Esophagus mucosa (tissue), 1 donor: ENCODE measurements around the gene MRPL12. TPM values are rescaled to one million over a fixed set of nuclear protein-coding genes. Genes with fewer than 3 reads are reported as not detected.
A peak's percentile ranks its signal among the peaks of the same experiment; 100 is the strongest.
"Not testable (repeated sequence)": the region's sequence is repeated elsewhere in the genome, so short reads cannot be mapped to it uniquely, and the experiment has no call there.

ENCODE experiments used
- ATAC-seq: fragments of 200-7000 bp; cut with Tn5 transposase; one replicate; pipeline ENCODE4 v1.9.1; 2020
- total RNA-seq: library from RNA; stranded (reverse); gene quantifications from one replicate; pipeline ENCODE4 v1.2.4, GENCODE V29; 2023
- donor health status: DM: yes; HTN: yes; CAD: no.

MRPL12 gene
- total RNA-seq: 89.5 TPM

DNA sequence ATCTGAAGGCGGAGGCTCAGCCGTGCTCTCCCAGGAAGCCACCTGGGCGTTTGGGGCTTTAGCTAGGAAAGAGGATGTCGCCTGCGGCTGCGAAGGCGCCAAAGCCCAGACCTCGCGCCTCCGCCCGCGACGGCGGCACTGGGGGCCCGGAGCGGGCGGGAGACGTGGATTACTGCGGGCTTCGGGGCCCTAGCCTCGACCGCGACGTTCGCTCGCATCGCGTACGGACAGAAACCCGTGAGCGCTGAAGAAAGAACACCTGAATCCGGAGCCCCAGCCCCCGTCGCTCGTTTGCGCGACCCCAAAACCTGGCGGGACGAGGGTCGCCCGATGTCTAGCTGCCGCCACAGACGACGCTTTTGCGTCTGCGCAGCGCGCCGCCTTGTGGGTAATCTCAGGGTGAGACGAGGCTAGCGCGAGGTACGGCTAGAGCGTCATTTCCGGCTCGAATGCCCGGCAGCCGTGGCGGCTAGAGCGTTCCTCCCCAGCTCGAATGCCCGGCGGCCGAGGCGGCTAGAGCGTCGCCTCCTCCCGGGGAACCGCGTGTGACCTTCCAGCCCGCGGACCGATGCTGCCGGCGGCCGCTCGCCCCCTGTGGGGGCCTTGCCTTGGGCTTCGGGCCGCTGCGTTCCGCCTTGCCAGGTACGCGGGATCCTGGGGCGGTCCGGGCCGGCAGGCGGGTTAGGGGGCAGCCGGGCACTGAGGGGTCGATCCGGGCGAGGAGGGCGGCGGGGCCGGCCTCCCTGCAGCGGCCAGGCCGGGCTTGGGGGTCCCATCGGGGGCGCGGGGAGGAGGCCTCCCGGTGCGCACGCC lies at the start of gene MRPL12:
TSS of gene MRPL12 (plus strand) at position 434 of the 813 bp plus-strand sequence. CDS start at position 569, 135 bp downstream.
- peak; percentile 90 for ATAC-seq

GRCh38 chr17:81655378-81656117 lies 47.6 kb upstream of the MRPL12 start:
- no peak for ATAC-seq

GRCh38 chr17:81656118-81656743 lies 46.9 kb upstream of the MRPL12 start, which contains the start of gene PDE6G:
Gene PDE6G, minus strand, starts transcription at chr17:81656542. Its CDS starts 3,237 bp downstream, at chr17:81653305.
- ATAC-seq: no peak

- no peak for ATAC-seq
Measured at GRCh38 chr17:81656835-81657234, 46.3 kb upstream of the MRPL12 start.

GRCh38 chr17:81659038-81659437 lies 44.1 kb upstream of the MRPL12 start:
- ATAC-seq: no peak

DNA sequence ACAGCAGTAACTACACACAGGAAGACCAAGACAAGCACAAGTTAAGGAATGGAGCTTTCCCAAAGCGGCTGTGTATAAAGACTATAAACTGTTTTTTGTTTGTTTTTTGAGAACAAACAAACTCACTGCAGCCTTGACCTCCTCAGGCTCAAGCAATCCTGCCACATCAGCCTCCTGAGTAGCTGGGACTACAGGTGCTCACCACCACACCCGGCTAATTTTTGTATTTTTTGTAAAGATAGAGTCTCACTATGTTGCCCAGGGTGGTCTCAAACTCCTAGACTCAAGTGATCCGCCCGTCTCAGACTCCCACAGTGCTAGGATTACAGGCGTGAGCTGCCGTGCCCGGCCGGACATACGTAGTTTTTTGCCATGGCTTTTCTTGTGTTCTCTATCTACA lies 42.7 kb upstream of the MRPL12 start:
- ATAC-seq: no peak

- no peak for ATAC-seq
Measured at GRCh38 chr17:81662002-81662401, 41.2 kb upstream of the MRPL12 start.

DNA sequence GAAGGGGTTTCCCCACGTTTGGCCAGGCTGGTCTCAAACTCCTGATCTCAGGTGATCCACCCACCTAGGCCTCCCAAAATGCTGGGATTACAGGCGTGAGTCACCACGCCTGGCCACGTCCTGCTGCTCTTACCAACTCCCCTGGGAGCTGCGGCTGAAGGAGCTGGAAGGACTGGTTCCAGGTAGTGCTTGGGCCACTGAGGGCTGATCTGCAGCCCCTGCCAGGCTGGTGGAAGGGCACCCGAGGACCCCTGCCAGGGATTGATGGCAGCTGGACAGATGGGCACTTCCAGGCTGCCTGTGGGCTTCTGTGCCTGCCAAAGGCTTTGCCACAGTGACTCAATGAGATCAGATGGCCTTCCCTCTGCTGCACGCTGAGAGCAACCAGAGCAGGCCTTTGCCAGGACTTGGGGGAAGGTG lies 39.1 kb upstream of the MRPL12 start:
- peak; percentile 19 for ATAC-seq

GRCh38 chr17:81665205-81666091 lies 37.7 kb upstream of the MRPL12 start:
- ATAC-seq: peak; percentile 27

DNA sequence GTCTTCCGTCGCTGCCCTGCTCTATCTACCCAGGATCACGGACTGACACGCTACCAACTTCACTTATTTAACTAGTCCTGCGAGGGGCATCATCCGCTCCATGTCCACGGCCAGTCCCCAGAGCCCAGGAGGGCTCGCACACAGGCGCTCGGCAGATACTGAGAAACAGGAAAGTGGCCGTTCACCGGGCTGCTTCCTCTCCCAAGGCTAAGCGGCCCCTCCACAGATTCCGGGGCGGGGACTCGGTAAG lies 37.1 kb upstream of the MRPL12 start:
- peak; percentile 9 for ATAC-seq

DNA sequence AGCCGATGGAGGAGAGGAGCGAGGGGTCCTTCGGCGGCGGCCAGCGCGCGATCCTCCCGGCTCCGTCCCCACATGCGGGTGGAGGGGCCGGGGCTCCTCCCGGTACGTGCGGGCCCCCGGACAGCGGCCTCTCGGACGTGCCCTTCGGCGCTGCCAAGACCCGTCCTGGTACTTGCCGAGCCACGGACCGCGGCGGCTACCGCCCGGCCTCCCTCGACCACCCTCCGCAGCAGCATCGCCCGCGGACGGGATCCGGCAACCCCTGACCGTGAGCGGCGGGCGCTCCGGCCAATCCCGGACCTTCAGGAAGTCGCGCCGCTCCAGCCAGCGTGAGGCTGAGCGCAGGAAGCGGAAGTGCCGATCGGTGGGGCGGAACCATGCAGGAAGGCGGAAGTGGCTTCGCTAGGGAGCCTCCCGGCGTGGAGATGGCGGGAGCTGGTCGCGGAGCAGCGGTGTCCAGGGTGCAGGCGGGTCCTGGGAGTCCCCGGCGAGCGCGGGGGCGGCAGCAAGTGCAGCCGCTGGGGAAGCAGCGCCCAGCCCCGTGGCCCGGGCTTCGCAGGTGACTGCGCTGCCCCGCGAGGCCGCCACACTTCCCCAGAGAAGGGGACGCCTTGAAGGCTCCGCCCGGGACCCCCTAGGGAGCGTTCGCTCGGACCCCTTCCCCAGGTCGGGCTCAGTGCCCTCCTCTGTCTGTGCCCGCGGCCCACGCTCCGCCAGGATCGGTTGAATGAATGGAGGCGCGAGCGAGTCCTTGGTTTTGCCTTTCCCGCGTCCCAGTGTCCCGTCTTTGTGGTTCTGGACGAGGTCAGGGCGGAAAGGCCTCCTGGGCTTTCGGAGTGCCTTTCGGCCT lies 36.6 kb upstream of the MRPL12 start, which contains the start of the genes CCDC137 and OXLD1:
TSS of gene CCDC137 (plus strand) at position 396 of the 850 bp plus-strand sequence. CDS start at position 426, 30 bp downstream.
TSS of gene OXLD1 (minus strand) at position 264 of the 850 bp plus-strand sequence. CDS start at position 236, 28 bp downstream.
- ATAC-seq: peak; percentile 88

DNA sequence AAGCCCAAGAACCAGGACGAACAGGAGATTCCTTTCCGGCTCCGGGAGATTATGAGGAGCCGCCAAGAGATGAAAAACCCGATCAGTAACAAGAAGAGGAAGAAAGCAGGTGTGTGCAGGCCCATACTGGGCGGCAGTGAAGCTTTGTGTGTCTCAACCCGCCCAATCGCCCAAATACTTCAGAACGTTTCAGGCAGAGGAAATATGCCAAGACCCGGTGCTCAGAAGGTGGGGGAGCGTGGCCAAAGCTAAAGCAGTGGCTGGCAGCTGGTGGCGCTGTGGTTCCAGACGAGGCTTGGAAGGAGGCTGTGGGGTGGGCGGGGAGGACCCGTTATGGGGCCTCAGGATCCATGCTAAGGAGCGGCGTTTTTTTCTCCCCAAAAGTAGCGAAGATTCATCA lies 35.4 kb upstream of the MRPL12 start:
- peak; percentile 60 for ATAC-seq

GRCh38 chr17:81672504-81672903 lies 30.7 kb upstream of the MRPL12 start:
- no peak for ATAC-seq

GRCh38 chr17:81672954-81673353 lies 30.2 kb upstream of the MRPL12 start:
- no peak for ATAC-seq

DNA sequence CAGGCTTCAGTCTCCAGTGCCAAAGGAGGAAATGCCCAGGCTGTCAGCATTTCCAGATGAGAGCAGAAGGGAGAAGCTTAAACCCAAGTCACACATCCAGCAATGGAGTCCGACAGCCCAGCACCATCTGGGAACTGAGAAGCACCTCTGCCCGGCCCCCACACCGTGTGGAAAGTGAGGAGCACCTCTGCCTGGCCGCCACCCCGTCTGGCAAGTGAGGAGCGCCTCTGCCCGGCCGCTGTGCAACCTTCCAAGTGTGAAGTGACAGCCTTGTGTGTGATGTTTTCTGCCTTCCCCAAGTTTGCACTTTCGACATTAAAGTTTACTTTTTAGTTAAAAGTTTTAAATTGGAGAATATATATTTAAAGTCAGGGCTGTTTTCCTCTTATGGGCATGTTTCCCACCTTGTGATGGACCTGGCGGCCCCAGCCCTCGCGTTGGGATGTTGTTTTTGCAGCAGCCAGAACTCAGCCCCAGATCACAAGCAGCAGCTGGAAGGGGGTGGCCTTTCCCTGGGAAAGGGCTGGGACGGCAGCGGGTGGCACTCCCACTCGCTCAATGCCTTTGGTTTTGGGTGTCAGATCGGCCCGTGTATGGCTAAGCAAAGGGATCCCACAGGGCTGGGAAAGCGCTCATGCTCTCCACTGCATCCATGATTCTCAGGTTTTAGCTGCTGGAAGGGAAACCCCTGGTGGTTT lies 29.5 kb upstream of the MRPL12 start:
- ATAC-seq: no peak

DNA sequence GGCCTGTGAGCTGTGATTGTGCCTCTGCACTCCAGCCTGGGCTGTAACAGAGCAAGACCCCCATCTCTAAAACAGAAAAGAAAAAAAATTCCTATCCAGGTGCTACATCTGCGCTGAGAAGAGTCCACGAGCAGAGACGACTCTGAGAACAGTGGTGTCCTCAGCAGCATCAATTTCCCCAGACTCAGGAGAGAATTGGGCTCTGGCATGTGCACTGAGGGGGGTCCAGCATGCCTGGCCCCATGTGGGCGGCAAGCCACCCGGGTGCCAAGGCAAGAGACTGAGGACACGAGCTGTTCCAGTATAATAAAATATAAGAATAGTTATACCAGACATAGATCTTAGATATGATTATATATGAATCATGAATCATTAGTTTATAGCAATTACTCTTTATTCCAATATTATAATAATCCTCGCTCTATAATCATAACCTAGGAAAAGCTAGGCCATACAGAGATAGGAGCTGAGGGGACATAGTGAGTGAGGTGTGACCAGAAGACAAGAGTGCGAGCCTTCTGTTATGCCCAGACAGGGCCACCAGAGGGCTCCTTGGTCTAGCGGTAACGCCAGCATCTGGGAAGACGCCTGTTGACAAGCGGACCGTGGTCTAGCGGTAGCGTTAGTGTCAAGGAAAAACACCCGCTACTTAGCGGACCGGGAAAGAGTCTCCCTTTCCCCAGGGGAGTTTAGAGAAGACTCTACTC lies 27.5 kb upstream of the MRPL12 start:
- not testable (repeated sequence) for ATAC-seq

GRCh38 chr17:81676906-81677305 lies 26.3 kb upstream of the MRPL12 start:
- ATAC-seq: peak; percentile 10

GRCh38 chr17:81680150-81680549 lies 23.0 kb upstream of the MRPL12 start:
- ATAC-seq: no peak

DNA sequence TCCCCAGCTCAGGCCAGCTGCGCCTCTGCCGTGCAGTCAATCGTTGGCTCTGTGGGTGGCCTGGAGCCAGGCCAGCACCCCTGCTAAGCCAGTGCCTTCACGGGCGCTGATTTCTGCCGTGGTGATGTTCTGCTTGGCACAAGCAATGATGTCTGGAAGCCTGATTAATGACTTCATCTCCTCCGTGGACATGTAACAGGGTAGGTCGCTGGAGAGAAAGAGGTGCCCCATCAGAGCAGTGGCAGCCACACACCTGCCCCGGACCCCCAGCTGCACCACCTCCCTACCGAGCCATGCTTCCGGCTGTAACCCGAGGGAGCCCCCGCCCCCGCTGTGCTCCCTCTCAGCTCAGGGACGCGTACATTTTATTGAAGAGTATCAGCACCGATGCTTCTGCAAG lies 21.5 kb upstream of the MRPL12 start:
- ATAC-seq: no peak
